Keratinocyte (primary cell): ENCODE results near the gene TMEM123.

Experiments
- EZH2 ChIP-seq: IDR thresholded peaks from one replicate; pipeline ENCODE4 v1.6.1; 2012; ENCODE audit warnings: inconsistent platforms, mild to moderate bottlenecking, low read length, moderate library complexity
- TF ChIP-seq, protein P1 (sequence below), 3 experiments: IDR thresholded peaks in 1 of 3; conservative IDR thresholded peaks in 1 of 3; optimal IDR thresholded peaks in 1 of 3; 2 replicates in 2 of 3; 3 replicates in 1 of 3; pipeline versions ENCODE3 to v1.5.1; 2011; ENCODE audit warnings: low read length in 3 of 3, mild to moderate bottlenecking in 3 of 3, moderate library complexity in 2 of 3, control low read depth in 1 of 3, inconsistent platforms in 1 of 3; ENCODE audit not compliant: insufficient read depth in 2 of 3; ENCODE audit errors: extremely low read depth in 1 of 3

DNA sequence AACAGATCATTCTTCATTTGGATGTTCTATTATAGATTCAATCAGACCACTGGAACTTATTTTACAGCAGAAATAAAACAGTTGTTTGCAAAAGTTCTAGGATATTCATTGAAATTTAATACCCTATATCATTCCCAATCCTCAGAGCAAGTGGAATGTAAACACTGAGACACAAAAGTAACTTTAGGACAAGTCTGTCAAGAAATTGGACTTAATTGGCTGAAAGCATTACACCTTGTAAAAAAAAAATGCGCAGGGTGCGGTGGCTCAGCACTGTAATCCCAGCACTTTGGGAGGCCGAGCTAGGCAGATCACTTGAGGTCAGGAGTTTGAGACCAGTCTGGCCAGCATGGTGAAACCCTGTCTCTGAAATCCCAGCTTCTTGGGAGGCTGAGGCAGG is 29.9 kb upstream of the TMEM123 start:
- TF ChIP-seq EZH2 = no peak
- TF ChIP-seq, protein P1, sequence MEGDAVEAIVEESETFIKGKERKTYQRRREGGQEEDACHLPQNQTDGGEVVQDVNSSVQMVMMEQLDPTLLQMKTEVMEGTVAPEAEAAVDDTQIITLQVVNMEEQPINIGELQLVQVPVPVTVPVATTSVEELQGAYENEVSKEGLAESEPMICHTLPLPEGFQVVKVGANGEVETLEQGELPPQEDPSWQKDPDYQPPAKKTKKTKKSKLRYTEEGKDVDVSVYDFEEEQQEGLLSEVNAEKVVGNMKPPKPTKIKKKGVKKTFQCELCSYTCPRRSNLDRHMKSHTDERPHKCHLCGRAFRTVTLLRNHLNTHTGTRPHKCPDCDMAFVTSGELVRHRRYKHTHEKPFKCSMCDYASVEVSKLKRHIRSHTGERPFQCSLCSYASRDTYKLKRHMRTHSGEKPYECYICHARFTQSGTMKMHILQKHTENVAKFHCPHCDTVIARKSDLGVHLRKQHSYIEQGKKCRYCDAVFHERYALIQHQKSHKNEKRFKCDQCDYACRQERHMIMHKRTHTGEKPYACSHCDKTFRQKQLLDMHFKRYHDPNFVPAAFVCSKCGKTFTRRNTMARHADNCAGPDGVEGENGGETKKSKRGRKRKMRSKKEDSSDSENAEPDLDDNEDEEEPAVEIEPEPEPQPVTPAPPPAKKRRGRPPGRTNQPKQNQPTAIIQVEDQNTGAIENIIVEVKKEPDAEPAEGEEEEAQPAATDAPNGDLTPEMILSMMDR (optimal IDR thresholded peaks at IDR 0.05 in 1 of 3, IDR thresholded peaks at IDR 0.05 in 1 of 3, conservative IDR thresholded peaks at IDR 0.05 in 1 of 3; ENCODE audit: extremely low read depth in 1 of 3, insufficient read depth in 2 of 3, low read length in 3 of 3) = no peak
